HUES6 (cell line): Measurements from ENCODE around the gene KLHL22.

Experiments
- H3K27ac ChIP-seq: 2 replicates; pipeline ENCODE4 v1.7.0; 2013; ENCODE audit warnings: low read depth, mild to moderate bottlenecking, low read length, inconsistent platforms
- H3K27me3 ChIP-seq: 2 replicates; pipeline ENCODE4 v1.6.1; 2013; ENCODE audit warnings: low read length; ENCODE audit not compliant: control insufficient read depth, insufficient read depth
- H3K36me3 ChIP-seq: 2 replicates; pipeline ENCODE4 v1.6.1; 2013; ENCODE audit warnings: low read length; ENCODE audit not compliant: control insufficient read depth, insufficient read depth
- H3K4me1 ChIP-seq: 2 replicates; pipeline ENCODE4 v1.6.1; 2013; ENCODE audit warnings: low read length; ENCODE audit not compliant: control insufficient read depth, insufficient read depth
- H3K4me3 ChIP-seq: 2 replicates; pipeline ENCODE4 v1.5.1; 2013; ENCODE audit warnings: low read depth, low read length
- H3K9ac ChIP-seq: one replicate; pipeline ENCODE4 v1.6.1; 2013; ENCODE audit warnings: mild to moderate bottlenecking, low read length
- H3K9me3 ChIP-seq: 2 replicates; pipeline ENCODE4 v1.6.1; 2013; ENCODE audit warnings: low read depth, low read length; ENCODE audit not compliant: control insufficient read depth, insufficient read depth

Gene KLHL22

GRCh38 chr22:20436307-20436767 lies 59.3 kb downstream of the KLHL22 start:
- Histone ChIP-seq H3K9ac (no peak overlapping the region), H3K27ac (no peak overlapping the region), H3K9me3 (no peaks in the 10 kb centered on the region), H3K27me3 (peaks cover 86% of the 10 kb centered on the region), H3K36me3 (no peaks in the 10 kb centered on the region), H3K4me3 (peak overlapping the region; percentile 78), H3K4me1 (peaks cover 29% of the 10 kb centered on the region)

DNA sequence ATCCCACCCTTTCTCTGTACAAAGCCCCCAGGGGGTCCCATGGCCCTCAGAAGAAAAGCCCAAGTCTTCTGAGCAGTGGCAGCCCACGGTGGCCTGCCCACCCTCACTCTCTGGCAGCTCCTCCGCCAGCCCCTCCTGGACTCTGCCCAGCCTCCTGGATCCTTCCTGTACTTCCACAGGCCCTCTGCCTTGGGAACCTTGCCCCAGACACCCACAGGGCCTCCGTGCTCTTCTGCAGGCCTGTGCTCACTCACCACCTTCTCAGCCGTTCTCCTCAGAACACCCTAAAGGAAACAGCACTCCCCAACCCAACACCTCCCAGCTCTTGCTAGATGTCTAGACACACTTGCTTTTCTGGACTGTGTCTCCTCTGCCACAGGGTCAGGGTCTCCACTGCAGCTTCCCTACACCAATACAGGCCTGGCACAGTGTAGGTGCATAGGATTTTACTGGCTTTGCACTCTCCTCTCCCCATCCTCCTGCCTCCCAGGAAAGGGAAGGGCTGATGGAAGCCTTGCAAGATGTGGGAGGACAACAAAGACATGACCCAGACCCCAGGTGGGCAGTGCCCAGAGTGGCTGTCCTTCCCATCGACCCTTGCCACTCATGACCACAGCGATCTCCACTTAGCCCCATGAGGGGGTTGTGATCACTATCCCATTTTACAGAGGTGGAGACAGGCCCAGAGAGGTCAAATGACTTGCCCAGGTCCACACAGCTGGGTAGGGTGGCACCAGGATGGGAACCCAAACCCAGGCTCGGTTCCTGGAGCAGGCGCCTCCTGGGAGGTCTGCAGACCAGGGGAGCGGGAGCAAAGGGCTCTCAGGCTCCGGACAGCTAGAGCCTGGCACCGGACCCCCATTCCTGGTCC lies 59.9 kb downstream of the KLHL22 start:
- peaks cover 92% of the 10 kb centered on the region for H3K27me3 ChIP-seq
- H3K36me3 ChIP-seq: no peaks in the 10 kb centered on the region
- no peak overlapping the region for H3K9ac ChIP-seq
- no peaks in the 10 kb centered on the region for H3K9me3 ChIP-seq
- no peak overlapping the region for H3K27ac ChIP-seq
- peak overlapping the region; percentile 78 for H3K4me3 ChIP-seq
- H3K4me1 ChIP-seq: peaks cover 36% of the 10 kb centered on the region

DNA sequence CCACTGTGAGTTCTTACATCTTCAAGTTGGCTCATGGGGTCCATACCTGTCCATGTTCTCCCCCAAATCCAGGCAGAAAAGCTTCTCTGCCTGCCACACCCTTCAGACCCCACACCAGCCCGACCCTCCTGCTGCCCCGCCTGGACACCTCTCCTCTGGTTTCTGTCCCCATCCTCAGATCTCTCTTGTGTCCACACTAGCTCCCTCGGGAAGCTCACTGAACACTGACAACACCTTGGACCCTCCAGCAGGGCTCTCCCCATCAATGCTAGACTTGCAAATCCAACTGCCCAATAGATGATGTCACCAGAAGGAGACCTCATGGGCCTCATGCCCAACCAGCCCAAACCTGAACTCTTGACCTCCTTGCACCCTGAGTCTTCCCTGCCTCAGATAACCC lies 60.8 kb downstream of the KLHL22 start:
- H3K4me1 ChIP-seq: peaks cover 44% of the 10 kb centered on the region
- no peak overlapping the region for H3K4me3 ChIP-seq
- H3K27me3 ChIP-seq: peaks cover 96% of the 10 kb centered on the region
- H3K36me3 ChIP-seq: no peaks in the 10 kb centered on the region
- H3K9me3 ChIP-seq: no peaks in the 10 kb centered on the region
- no peak overlapping the region for H3K27ac ChIP-seq
- no peak overlapping the region for H3K9ac ChIP-seq

DNA sequence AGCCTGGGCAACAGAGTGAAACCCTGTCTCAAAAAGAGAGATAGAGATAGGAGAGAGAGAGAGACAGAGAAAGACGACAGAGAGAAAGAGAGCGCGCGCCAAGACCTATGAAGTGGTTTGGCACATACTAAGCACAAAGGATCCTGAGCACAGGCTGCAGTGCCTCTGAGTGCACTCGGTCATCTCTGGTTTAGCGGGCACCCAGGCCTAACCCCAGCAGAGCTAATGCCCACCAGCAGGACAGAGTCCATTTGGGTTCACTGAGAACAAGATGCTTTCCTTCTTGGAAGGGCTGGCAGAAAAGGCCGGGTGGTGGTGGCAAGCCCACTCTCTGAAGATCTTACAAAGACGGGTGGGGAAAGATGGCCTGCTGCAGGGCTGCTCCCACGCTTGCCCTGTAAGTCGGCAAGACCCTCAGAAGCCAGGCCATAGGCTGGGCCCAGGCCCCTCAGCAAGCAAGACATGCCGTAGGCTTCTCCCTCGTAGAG lies 61.3 kb downstream of the KLHL22 start:
- Histone ChIP-seq H3K9ac (no peak overlapping the region), H3K36me3 (no peaks in the 10 kb centered on the region), H3K9me3 (no peaks in the 10 kb centered on the region), H3K4me3 (no peak overlapping the region), H3K27me3 (peaks cover 96% of the 10 kb centered on the region), H3K4me1 (peaks cover 48% of the 10 kb centered on the region), H3K27ac (no peak overlapping the region)

- no peaks in the 10 kb centered on the region for H3K9me3 ChIP-seq
- H3K27me3 ChIP-seq: peaks cover 95% of the 10 kb centered on the region
- H3K4me3 ChIP-seq: no peak overlapping the region
- H3K4me1 ChIP-seq: peaks cover 49% of the 10 kb centered on the region
- H3K27ac ChIP-seq: no peak overlapping the region
- no peak overlapping the region for H3K9ac ChIP-seq
- H3K36me3 ChIP-seq: no peaks in the 10 kb centered on the region
Observed at GRCh38 chr22:20433686-20434241, 61.8 kb downstream of the KLHL22 start.

- no peak overlapping the region for H3K27ac ChIP-seq
- H3K27me3 ChIP-seq: peaks cover 95% of the 10 kb centered on the region
Observed at GRCh38 chr22:20433191-20433590, 62.4 kb downstream of the KLHL22 start.

DNA sequence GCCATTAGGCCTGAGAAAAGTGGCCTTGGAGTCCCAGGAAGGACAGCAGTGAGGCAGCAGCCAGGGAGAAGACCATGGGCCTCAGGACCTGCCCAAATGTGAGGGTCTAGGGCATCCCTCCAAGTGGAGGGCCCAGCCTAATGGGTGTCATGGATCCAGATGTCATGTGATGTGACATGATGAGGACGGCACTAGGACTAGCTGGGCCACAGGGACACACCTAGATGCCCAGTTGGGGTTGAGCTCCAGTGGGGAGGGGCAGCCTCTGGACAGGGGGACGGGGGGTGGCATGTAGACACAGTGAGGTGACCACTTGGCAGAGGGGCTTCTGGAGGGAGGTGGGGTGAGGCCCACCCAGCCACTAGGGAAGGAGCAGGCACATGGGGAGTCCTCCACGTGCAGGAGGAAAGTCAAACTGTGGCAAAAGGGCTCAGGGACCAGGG lies 63.3 kb downstream of the KLHL22 start:
- no peak overlapping the region for H3K4me3 ChIP-seq
- H3K4me1 ChIP-seq: peaks cover 43% of the 10 kb centered on the region
- H3K36me3 ChIP-seq: 0 out of 2 replicates have a peak, but pooled peaks cover under 1% of the 10 kb centered on the region
- no peaks in the 10 kb centered on the region for H3K9me3 ChIP-seq
- peaks cover 97% of the 10 kb centered on the region for H3K27me3 ChIP-seq
- H3K9ac ChIP-seq: no peak overlapping the region
- no peak overlapping the region for H3K27ac ChIP-seq

More at GRCh38 chr22:20433191-20433590, 62.4 kb downstream of the KLHL22 start:
- no peaks in the 10 kb centered on the region for H3K9me3 ChIP-seq
- H3K9ac ChIP-seq: no peak overlapping the region
- H3K36me3 ChIP-seq: no peaks in the 10 kb centered on the region
- H3K4me1 ChIP-seq: peaks cover 45% of the 10 kb centered on the region
- H3K4me3 ChIP-seq: no peak overlapping the region

- H3K27me3 ChIP-seq: peaks cover 97% of the 10 kb centered on the region
- H3K4me3 ChIP-seq: peak overlapping the region; percentile 58
- H3K36me3 ChIP-seq: peaks cover 7% of the 10 kb centered on the region; the same call in 1 of the 2 replicates
- H3K9me3 ChIP-seq: no peaks in the 10 kb centered on the region
- no peak overlapping the region for H3K27ac ChIP-seq
- H3K9ac ChIP-seq: no peak overlapping the region
- peaks cover 37% of the 10 kb centered on the region for H3K4me1 ChIP-seq
Observed at GRCh38 chr22:20431511-20432192, 63.9 kb downstream of the KLHL22 start.

- Histone ChIP-seq H3K9ac (peak overlapping the region; percentile 8), H3K4me3 (peak overlapping the region; percentile 58), H3K27me3 (peaks cover 97% of the 10 kb centered on the region), H3K9me3 (no peaks in the 10 kb centered on the region), H3K36me3 (peaks cover 7% of the 10 kb centered on the region; the same call in 1 of the 2 replicates), H3K4me1 (peaks cover 36% of the 10 kb centered on the region), H3K27ac (no peak overlapping the region)
Observed at GRCh38 chr22:20430720-20431510, 64.7 kb downstream of the KLHL22 start.

DNA sequence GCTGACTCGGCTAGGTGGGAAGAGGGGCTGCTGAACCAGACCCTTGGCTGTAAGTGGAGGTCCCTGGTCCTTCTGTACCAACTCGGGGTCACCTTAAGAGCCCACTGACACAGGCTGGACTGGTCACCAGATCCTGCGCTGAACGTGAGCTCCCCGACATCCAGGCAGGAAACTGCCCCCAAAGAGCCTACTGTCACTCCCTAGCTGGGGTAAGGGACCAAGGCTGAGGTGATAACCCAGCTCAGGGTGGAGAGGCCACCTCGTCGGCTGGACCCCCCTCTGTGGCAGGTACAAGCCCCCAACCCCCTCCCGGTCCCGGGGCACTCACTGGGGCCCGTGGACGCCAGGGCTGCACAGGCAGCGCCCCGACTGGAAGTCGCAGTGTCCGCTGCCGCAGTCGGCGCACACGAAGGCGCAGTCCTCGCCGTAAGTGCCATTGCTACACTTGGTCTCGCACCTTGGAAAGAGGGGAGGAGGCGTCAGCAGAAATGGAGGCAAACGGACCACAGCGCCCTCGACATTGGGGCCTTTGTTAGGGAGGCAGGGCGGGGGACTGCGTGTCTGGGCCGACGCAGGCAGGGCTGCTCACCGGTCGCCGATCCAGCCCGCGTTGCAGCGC lies 65.4 kb downstream of the KLHL22 start:
- H3K4me3 ChIP-seq: peak overlapping the region; percentile 58
- peaks cover 95% of the 10 kb centered on the region for H3K27me3 ChIP-seq
- no peaks in the 10 kb centered on the region for H3K9me3 ChIP-seq
- peaks cover 30% of the 10 kb centered on the region for H3K4me1 ChIP-seq
- H3K36me3 ChIP-seq: peaks cover 7% of the 10 kb centered on the region; the same call in 1 of the 2 replicates
- no peak overlapping the region for H3K27ac ChIP-seq
- peak overlapping the region; percentile 8 for H3K9ac ChIP-seq
